GM19035 (cell line): ENCODE measurements around the gene ADARB2.
"Not testable (repeated sequence)": the region's sequence is repeated elsewhere in the genome, so short reads cannot be mapped to it uniquely, and the experiment has no call there.

ENCODE experiments used
- ATAC-seq: cut with Tn5 transposase; IDR thresholded peaks from one replicate; pipeline ENCODE4 v1.9.1; 2021; ENCODE audit not compliant: unreplicated experiment

Gene ADARB2

GRCh38 chr10:1617376-1618317 lies 119.7 kb downstream of the ADARB2 start:
- ATAC-seq: not testable (repeated sequence)

- ATAC-seq: not testable (repeated sequence)
Measured at GRCh38 chr10:1616701-1617100, 120.6 kb downstream of the ADARB2 start.

- no peak for ATAC-seq
Measured at GRCh38 chr10:1615186-1615954, 122.0 kb downstream of the ADARB2 start.

GRCh38 chr10:1613511-1613910 lies 123.8 kb downstream of the ADARB2 start:
- ATAC-seq: no peak

- no peak for ATAC-seq
Measured at GRCh38 chr10:1612908-1613307, 124.4 kb downstream of the ADARB2 start.

- no peak for ATAC-seq
Measured at GRCh38 chr10:1611936-1612550, 125.3 kb downstream of the ADARB2 start.

- ATAC-seq: no peak
Measured at GRCh38 chr10:1610986-1611770, 126.1 kb downstream of the ADARB2 start.

- no peak for ATAC-seq
Measured at GRCh38 chr10:1609648-1609970, 127.7 kb downstream of the ADARB2 start.

GRCh38 chr10:1608851-1609647 lies 128.3 kb downstream of the ADARB2 start:
- no peak for ATAC-seq

- ATAC-seq: no peak
Measured at GRCh38 chr10:1608408-1608807, 128.9 kb downstream of the ADARB2 start.

GRCh38 chr10:1607466-1607865 lies 129.9 kb downstream of the ADARB2 start:
- ATAC-seq: no peak

GRCh38 chr10:1605999-1606940 lies 131.1 kb downstream of the ADARB2 start:
- ATAC-seq: no peak

- no peak for ATAC-seq
Measured at GRCh38 chr10:1605121-1605520, 132.2 kb downstream of the ADARB2 start.

GRCh38 chr10:1604246-1604645 lies 133.1 kb downstream of the ADARB2 start:
- ATAC-seq: no peak

- no peak for ATAC-seq
Measured at GRCh38 chr10:1603181-1603580, 134.1 kb downstream of the ADARB2 start.

- no peak for ATAC-seq
Measured at GRCh38 chr10:1602037-1602484, 135.3 kb downstream of the ADARB2 start.

GRCh38 chr10:1601406-1601805 lies 135.9 kb downstream of the ADARB2 start:
- ATAC-seq: no peak

GRCh38 chr10:1600861-1601260 lies 136.5 kb downstream of the ADARB2 start:
- ATAC-seq: no peak
